ENCODE data around the gene MARCHF5. TPM values are rescaled to one million over a fixed set of nuclear protein-coding genes. Genes with fewer than 3 reads are reported as not detected.
A peak's percentile ranks its signal among the peaks of the same experiment; 100 is the strongest.

MARCHF5 gene
- total and polyA plus RNA-seq, 10 of the 15 experiments (the other 5 are each of a cell fraction or from before 2014, with no cell fraction given), result 4.8 to 46.8 (median 19.0) TPM

DNA sequence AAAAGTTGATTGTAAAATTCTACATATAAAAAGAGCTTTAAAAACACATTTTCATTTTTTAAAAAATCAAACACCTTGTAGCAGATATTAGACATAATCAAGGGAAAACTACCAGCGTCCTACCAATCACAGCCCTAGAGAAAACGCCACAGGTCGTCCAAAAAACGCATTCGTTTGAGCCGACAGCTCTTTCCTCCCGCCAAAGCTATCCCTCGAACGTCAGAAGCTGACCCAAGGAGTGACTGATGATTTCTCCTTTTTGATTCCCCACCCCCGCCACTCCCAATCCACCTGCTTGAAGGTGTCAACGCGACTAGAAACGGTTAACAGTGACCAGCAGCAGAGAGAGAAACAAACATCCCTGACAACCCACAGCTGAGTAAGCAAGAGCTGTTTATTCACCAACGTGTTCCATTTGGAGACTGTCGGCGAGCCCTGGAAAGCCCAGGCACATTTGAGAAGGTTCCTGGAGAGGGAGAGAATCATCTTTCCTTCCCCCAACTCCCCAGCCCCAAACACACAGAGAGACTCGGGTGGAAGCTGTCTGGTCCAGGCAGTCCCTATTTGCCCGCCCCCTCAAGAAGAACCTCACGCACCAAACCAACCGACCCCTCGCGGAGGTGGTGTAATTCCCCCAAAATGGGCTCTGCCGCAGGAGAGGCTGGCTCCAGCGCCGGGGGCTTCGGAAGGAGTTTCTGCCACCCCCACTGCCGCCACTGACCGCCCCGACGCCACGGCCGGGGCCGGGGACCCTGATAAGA lies 711 bp upstream of the MARCHF5 start:
- FAIRE-seq, result peak; percentile 62
- peak overlapping the region; percentile 75 for H3K4me2 ChIP-seq (ENCODE audit: control insufficient read depth, insufficient read depth)
- ChIA-PET SMC1A (ENCODE audit: uncharacterized antibody, unreplicated experiment) (interaction anchor here (0.7 to 6.4 kb wide), 22 partner anchors 8 to 203 kb away, joined by 3 to 80 read pairs (median 4); no protein-coding TSS in a partner anchor), POLR2A (interaction anchor here (0.5 to 1.7 kb wide), 15 partner anchors 10 to 317 kb away, joined by 3 to 7 read pairs (median 4); no protein-coding TSS in a partner anchor), CTCF (interaction anchor here (0.8 to 7.6 kb wide), 17 partner anchors 10 to 301 kb away, joined by 3 to 117 read pairs (median 6); no protein-coding TSS in a partner anchor), RAD21 (ENCODE audit: unreplicated experiment) (interaction anchor here (0.7 to 6.2 kb wide), 16 partner anchors 21 to 317 kb away, joined by 3 to 60 read pairs (median 6); no protein-coding TSS in a partner anchor)
- H3K9ac ChIP-seq (ENCODE audit: control insufficient read depth, insufficient read depth, low read length), result peak overlapping the region; percentile 76
- TSS peak; percentile 73 for BruUV-seq (replicated peaks)
- H3K27ac ChIP-seq (ENCODE audit: control insufficient read depth, insufficient read depth), result peak overlapping the region; percentile 79
- peak overlapping the region; percentile 95 for H2AFZ ChIP-seq (ENCODE audit: control insufficient read depth, low read depth, low read length)
- in situ Hi-C loops (cut with MboI), result loop anchor here (5.0 kb wide), 1 partner anchor 203 kb away; no protein-coding TSS in a partner anchor
- no peak for DNase-seq (ENCODE audit: low read depth, low spot score)
- peaks cover 36% of the 10 kb centered on the region for H3K79me2 ChIP-seq (ENCODE audit: control insufficient read depth, insufficient read depth, low read length)
- no peaks in the 10 kb centered on the region for H4K20me1 ChIP-seq (ENCODE audit: control insufficient read depth, insufficient read depth)
- H3K9me3 ChIP-seq (replicated peaks; ENCODE audit: control insufficient read depth, insufficient read depth, low read length), result no peaks in the 10 kb centered on the region
- peak overlapping the region; percentile 96 for H3K4me3 ChIP-seq
- intact Hi-C loops (cut with micrococcal nuclease; ENCODE audit: unreplicated experiment), result loop anchor here (2.0 to 5.0 kb wide), 4 partner anchors 49 to 302 kb away; partner anchors contain the start of gene KIF11
- 1% methylated on average over 33 of the region's 33 CpGs for WGBS (ENCODE audit: insufficient coverage, insufficient replicate concordance, low lambda C conversion rate, missing lambda C conversion rate)
- H3K27me3 ChIP-seq (replicated peaks in 1 of 2; ENCODE audit: control insufficient read depth in 2 of 2, insufficient read depth in 2 of 2, low read length in 1 of 2), result no peaks in the 10 kb centered on the region
- H3K4me1 ChIP-seq (ENCODE audit: control insufficient read depth, insufficient read depth, low read length), result no peaks in the 10 kb centered on the region
- H3K36me3 ChIP-seq (ENCODE audit: control insufficient read depth in 2 of 2, insufficient read depth in 2 of 2, low read length in 1 of 2), result no peaks in the 10 kb centered on the region; a peak in 1 of 4 replicates
- ATAC-seq, result peak; percentile 20
- no peak for TF ChIP-seq SP1 (IDR thresholded peaks at IDR 0.05; ENCODE audit: low read depth, low read length)
- TF ChIP-seq, protein P1, sequence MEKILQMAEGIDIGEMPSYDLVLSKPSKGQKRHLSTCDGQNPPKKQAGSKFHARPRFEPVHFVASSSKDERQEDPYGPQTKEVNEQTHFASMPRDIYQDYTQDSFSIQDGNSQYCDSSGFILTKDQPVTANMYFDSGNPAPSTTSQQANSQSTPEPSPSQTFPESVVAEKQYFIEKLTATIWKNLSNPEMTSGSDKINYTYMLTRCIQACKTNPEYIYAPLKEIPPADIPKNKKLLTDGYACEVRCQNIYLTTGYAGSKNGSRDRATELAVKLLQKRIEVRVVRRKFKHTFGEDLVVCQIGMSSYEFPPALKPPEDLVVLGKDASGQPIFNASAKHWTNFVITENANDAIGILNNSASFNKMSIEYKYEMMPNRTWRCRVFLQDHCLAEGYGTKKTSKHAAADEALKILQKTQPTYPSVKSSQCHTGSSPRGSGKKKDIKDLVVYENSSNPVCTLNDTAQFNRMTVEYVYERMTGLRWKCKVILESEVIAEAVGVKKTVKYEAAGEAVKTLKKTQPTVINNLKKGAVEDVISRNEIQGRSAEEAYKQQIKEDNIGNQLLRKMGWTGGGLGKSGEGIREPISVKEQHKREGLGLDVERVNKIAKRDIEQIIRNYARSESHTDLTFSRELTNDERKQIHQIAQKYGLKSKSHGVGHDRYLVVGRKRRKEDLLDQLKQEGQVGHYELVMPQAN (conservative IDR thresholded peaks at IDR 0.05), result peak; percentile 14; the same call in 1 of the 2 replicates
- TF ChIP-seq MTA2 (IDR thresholded peaks at IDR 0.05; ENCODE audit: low read depth), result 0 out of 2 replicates have a peak, but pooled peaks have one; percentile 18
- TF ChIP-seq ZNF207 (IDR thresholded peaks at IDR 0.05; ENCODE audit: borderline replicate concordance), result no peak
- TF ChIP-seq SREBF2 (IDR thresholded peaks at IDR 0.05; ENCODE audit: low read length), result no peak
- TF ChIP-seq, protein P2, sequence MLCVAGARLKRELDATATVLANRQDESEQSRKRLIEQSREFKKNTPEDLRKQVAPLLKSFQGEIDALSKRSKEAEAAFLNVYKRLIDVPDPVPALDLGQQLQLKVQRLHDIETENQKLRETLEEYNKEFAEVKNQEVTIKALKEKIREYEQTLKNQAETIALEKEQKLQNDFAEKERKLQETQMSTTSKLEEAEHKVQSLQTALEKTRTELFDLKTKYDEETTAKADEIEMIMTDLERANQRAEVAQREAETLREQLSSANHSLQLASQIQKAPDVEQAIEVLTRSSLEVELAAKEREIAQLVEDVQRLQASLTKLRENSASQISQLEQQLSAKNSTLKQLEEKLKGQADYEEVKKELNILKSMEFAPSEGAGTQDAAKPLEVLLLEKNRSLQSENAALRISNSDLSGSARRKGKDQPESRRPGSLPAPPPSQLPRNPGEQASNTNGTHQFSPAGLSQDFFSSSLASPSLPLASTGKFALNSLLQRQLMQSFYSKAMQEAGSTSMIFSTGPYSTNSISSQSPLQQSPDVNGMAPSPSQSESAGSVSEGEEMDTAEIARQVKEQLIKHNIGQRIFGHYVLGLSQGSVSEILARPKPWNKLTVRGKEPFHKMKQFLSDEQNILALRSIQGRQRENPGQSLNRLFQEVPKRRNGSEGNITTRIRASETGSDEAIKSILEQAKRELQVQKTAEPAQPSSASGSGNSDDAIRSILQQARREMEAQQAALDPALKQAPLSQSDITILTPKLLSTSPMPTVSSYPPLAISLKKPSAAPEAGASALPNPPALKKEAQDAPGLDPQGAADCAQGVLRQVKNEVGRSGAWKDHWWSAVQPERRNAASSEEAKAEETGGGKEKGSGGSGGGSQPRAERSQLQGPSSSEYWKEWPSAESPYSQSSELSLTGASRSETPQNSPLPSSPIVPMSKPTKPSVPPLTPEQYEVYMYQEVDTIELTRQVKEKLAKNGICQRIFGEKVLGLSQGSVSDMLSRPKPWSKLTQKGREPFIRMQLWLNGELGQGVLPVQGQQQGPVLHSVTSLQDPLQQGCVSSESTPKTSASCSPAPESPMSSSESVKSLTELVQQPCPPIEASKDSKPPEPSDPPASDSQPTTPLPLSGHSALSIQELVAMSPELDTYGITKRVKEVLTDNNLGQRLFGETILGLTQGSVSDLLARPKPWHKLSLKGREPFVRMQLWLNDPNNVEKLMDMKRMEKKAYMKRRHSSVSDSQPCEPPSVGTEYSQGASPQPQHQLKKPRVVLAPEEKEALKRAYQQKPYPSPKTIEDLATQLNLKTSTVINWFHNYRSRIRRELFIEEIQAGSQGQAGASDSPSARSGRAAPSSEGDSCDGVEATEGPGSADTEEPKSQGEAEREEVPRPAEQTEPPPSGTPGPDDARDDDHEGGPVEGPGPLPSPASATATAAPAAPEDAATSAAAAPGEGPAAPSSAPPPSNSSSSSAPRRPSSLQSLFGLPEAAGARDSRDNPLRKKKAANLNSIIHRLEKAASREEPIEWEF (IDR thresholded peaks at IDR 0.05; ENCODE audit: insufficient replicate concordance, low read depth, low read length), result no peak
- TF ChIP-seq NR2C1 (IDR thresholded peaks at IDR 0.05), result no peak
- no peak for TF ChIP-seq STAT3 (IDR thresholded peaks at IDR 0.05; ENCODE audit: low read depth, low read length)
- TF ChIP-seq, protein P3, sequence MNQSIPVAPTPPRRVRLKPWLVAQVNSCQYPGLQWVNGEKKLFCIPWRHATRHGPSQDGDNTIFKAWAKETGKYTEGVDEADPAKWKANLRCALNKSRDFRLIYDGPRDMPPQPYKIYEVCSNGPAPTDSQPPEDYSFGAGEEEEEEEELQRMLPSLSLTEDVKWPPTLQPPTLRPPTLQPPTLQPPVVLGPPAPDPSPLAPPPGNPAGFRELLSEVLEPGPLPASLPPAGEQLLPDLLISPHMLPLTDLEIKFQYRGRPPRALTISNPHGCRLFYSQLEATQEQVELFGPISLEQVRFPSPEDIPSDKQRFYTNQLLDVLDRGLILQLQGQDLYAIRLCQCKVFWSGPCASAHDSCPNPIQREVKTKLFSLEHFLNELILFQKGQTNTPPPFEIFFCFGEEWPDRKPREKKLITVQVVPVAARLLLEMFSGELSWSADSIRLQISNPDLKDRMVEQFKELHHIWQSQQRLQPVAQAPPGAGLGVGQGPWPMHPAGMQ (IDR thresholded peaks at IDR 0.05; ENCODE audit: borderline replicate concordance), result no peak
- no peak for TF ChIP-seq TAF1 (IDR thresholded peaks at IDR 0.05; ENCODE audit: borderline replicate concordance, low read depth, low read length)
- 0 out of 2 replicates have a peak, but pooled peaks have one; percentile 17 for TF ChIP-seq BACH1 (IDR thresholded peaks at IDR 0.05; ENCODE audit: borderline replicate concordance)
- no peak for TF ChIP-seq DPF2 (IDR thresholded peaks at IDR 0.05)

Measured in GM12878 (cell line).